Liver (tissue), 9 donors: Measurements from ENCODE around the gene POLA1. TPM values are rescaled to one million over a fixed set of nuclear protein-coding genes. Genes with fewer than 3 reads are reported as not detected.

Experiments
- DNase-seq: peaks from one replicate; pipeline ENCODE4 v3.0.0-alpha.2; 2017; ENCODE audit warnings: low spot score
- H3K27ac ChIP-seq, 2 donors: one replicate each; pipeline ENCODE4 v1.7.0; 2013; ENCODE audit warnings: inconsistent platforms in 2 of 2, low read length in 2 of 2, control low read depth in 1 of 2, low read depth in 1 of 2, mild to moderate bottlenecking in 1 of 2
- H3K27me3 ChIP-seq, 4 donors: one replicate each; pipeline versions ENCODE4 v1.6.1 to v1.7.0; 2013; ENCODE audit warnings: low read length in 3 of 4, inconsistent platforms in 1 of 4, mild to moderate bottlenecking in 1 of 4, moderate library complexity in 1 of 4; ENCODE audit not compliant: control insufficient read depth in 4 of 4, insufficient read depth in 4 of 4
- H3K36me3 ChIP-seq, 4 donors: one replicate each; pipeline versions ENCODE4 v1.6.1 to v1.7.0; 2013; ENCODE audit warnings: low read length in 3 of 4, mild to moderate bottlenecking in 3 of 4, low read depth in 1 of 4, moderate library complexity in 1 of 4; ENCODE audit not compliant: control insufficient read depth in 4 of 4, insufficient read depth in 3 of 4
- H3K4me1 ChIP-seq, 4 donors: one replicate each; pipeline versions ENCODE4 v1.6.1 to v1.7.0; 2013; ENCODE audit warnings: low read length in 3 of 4, mild to moderate bottlenecking in 3 of 4, moderate library complexity in 1 of 4; ENCODE audit not compliant: control insufficient read depth in 4 of 4, insufficient read depth in 4 of 4
- H3K4me3 ChIP-seq, 3 donors: one replicate each; pipeline versions ENCODE4 v1.6.1 to v1.7.0; 2013; ENCODE audit warnings: low read length in 3 of 3, control low read depth in 1 of 3, low read depth in 1 of 3, mild to moderate bottlenecking in 1 of 3
- H3K9ac ChIP-seq, 2 donors: one replicate each; pipeline ENCODE4 v1.7.0; 2013; ENCODE audit warnings: low read length in 2 of 2, mild to moderate bottlenecking in 2 of 2, moderate library complexity in 2 of 2, control low read depth in 1 of 2, low read depth in 1 of 2
- H3K9me3 ChIP-seq, 4 donors: one replicate each; pipeline versions ENCODE4 v1.6.1 to v1.7.0; 2013; ENCODE audit warnings: low read length in 3 of 4; ENCODE audit not compliant: control insufficient read depth in 4 of 4
- EGR1 ChIP-seq, 2 donors: IDR thresholded peaks; 2 replicates each; pipeline ENCODE4 v1.6.1; 2016 to 2018; ENCODE audit warnings: antibody characterized with exemption in 2 of 2, low read depth in 2 of 2
- FOXA2 ChIP-seq: IDR thresholded peaks from 2 replicates; pipeline ENCODE4 v1.6.1; 2016; ENCODE audit warnings: antibody characterized with exemption
- GABPA ChIP-seq, 2 donors: IDR thresholded peaks in 1 of 2; conservative IDR thresholded peaks in 1 of 2; 2 replicates each; pipeline ENCODE4 v1.6.1; 2016; ENCODE audit warnings: antibody characterized with exemption in 2 of 2, mild to moderate bottlenecking in 1 of 2, moderate library complexity in 1 of 2
- HNF4A ChIP-seq, 2 donors: conservative IDR thresholded peaks; 2 replicates each; pipeline ENCODE4 v1.6.1; 2016; ENCODE audit warnings: antibody characterized with exemption in 2 of 2, mild to moderate bottlenecking in 2 of 2
- HNF4G ChIP-seq: IDR thresholded peaks from 2 replicates; pipeline ENCODE4 v1.6.1; 2016; ENCODE audit warnings: antibody characterized with exemption
- JUND ChIP-seq, 2 donors: IDR thresholded peaks; 2 replicates each; pipeline ENCODE4 v1.6.1; 2016; ENCODE audit warnings: antibody characterized with exemption in 2 of 2
- RAD21 ChIP-seq, 2 donors: IDR thresholded peaks; 2 replicates each; pipeline ENCODE4 v1.6.1; 2016; ENCODE audit warnings: antibody characterized with exemption in 2 of 2, mild to moderate bottlenecking in 2 of 2
- RXRA ChIP-seq, 2 donors: IDR thresholded peaks; 2 replicates each; pipeline ENCODE4 v1.6.1; 2017 to 2018; ENCODE audit warnings: antibody characterized with exemption in 2 of 2, mild to moderate bottlenecking in 1 of 2
- SP1 ChIP-seq: IDR thresholded peaks from 2 replicates; pipeline ENCODE4 v1.6.1; 2018; ENCODE audit warnings: antibody characterized with exemption, mild to moderate bottlenecking
- WGBS: extraction: QIAGEN DNeasy Blood & Tissue Kit; methylation state at CpG from one replicate; pipeline ENCODE4 v1.1.7; 2013; 5-methylcytosine and 5-hydroxymethylcytosine counted together
- polyA plus RNA-seq, 2 donors: library from polyadenylated mRNA; stranded (reverse) in 1 of 2; unstranded in 1 of 2; fragments of 200-250 nt in 1 of 2; fragments of >200 nt in 1 of 2; fragmentation: Nextera tagmentation in 1 of 2; extraction: Ambion mirVana in 1 of 2; gene quantifications; one replicate each; pipeline versions ENCODE4 v1.2.1 to v1.2.3, GENCODE V29; 2013 to 2015
- total RNA-seq, 2 donors: library from RNA; depleted of rRNA; stranded (reverse); fragments of >200 nt; gene quantifications; one replicate each; pipeline ENCODE4 v1.2.3, GENCODE V29; 2014
- TF ChIP-seq, protein P1 (sequence below): IDR thresholded peaks from 2 replicates; pipeline ENCODE4 v1.6.1; 2016; ENCODE audit warnings: antibody characterized with exemption
- TF ChIP-seq, protein P2 (sequence below): IDR thresholded peaks from 2 replicates; pipeline ENCODE4 v1.6.1; 2016; ENCODE audit warnings: antibody characterized with exemption, mild to moderate bottlenecking
- TF ChIP-seq, protein P3 (sequence below): fragments of 150-350 bp; IDR thresholded peaks from 2 replicates; pipeline ENCODE4 v1.5.1; 2017; ENCODE audit warnings: improper control_type of control experiment, low read depth, low read length; ENCODE audit not compliant: missing input control
- TF ChIP-seq, protein P4 (sequence below): IDR thresholded peaks from 2 replicates; pipeline ENCODE4 v1.6.1; 2016; ENCODE audit warnings: antibody characterized with exemption
- donor health status: healthy.
- donor health status: healthy.
- donor health status: healthy.
- donor health status: healthy.
- donor health status: healthy.

Gene POLA1
- total and polyA plus RNA-seq, 4 donors: 0.93 to 12.7 (median 4.3) TPM

DNA sequence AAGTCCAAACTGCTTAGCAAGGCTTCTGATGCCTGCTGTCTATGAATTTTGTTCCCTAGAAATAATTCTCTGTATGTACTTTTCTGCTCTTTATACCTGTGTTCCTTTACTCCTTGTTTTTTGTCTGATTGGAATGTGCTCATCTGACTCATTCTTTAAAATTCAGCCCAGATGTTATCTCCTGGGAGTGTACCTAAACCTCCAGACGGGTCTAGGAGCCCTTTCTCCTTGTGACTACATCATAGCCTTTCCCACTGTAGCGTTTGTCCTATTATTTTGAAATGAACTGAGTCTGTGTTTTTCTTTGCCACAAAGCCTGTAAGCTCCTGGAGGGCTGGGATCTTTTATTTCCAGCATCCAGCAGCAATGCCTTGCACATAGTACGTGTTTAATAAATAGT, 26.3 kb downstream of the POLA1 start:
- H3K4me3 ChIP-seq: no peak overlapping the region
- no peak for TF ChIP-seq HNF4G
- TF ChIP-seq, protein P1, sequence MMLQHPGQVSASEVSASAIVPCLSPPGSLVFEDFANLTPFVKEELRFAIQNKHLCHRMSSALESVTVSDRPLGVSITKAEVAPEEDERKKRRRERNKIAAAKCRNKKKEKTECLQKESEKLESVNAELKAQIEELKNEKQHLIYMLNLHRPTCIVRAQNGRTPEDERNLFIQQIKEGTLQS: no peak
- H3K9ac ChIP-seq: no peak overlapping the region
- no peaks in the 10 kb centered on the region for H3K9me3 ChIP-seq
- H3K27me3 ChIP-seq: no peaks in the 10 kb centered on the region
- 62% methylated on average over 3 of the region's 3 CpGs for WGBS
- H3K27ac ChIP-seq: no peak overlapping the region
- no peaks in the 10 kb centered on the region for H3K4me1 ChIP-seq
- H3K36me3 ChIP-seq: peaks cover 2 to 9% (median 3%) of the 10 kb centered on the region in 4 donors
- DNase-seq: no peak

DNA sequence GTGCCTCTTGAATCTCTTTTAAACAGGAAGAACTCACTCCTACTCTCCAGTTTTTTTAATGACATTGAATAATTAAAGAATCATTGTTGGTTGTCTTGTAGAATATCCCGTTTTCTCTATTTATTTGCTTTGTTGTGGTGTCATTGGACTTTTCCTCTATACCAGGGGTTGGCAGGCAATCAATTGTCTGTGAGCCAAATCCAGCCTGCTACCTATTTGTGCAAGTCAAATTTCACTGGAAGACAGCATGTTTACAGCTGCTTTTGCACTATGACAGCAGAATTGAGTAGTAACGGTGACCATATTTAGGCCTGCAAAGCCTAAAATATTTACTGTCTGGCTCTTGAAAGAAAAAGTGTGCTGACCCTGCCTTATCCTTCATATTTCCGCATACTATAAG, 34.8 kb downstream of the POLA1 start:
- WGBS: 34% methylated on average over 3 of the region's 3 CpGs
- peaks cover 0 to 8% (median 6%) of the 10 kb centered on the region in 4 donors for H3K4me1 ChIP-seq
- peaks cover 0 to 2% (median 0%) of the 10 kb centered on the region in 4 donors for H3K36me3 ChIP-seq
- peak; percentile 33 for DNase-seq
- no peaks in the 10 kb centered on the region for H3K27me3 ChIP-seq
- H3K4me3 ChIP-seq: no peak overlapping the region
- no peak overlapping the region for H3K9ac ChIP-seq
- no peaks in the 10 kb centered on the region for H3K9me3 ChIP-seq
- H3K27ac ChIP-seq: peak overlapping the region; percentile 34 to 54
- no peak for TF ChIP-seq EGR1 (IDR thresholded peaks at IDR 0.05; ENCODE audit: low read depth in 2 of 2)
- TF ChIP-seq RXRA (IDR thresholded peaks at IDR 0.05): peak in 1 of 2 donors; percentile 20
- TF ChIP-seq, protein P2, sequence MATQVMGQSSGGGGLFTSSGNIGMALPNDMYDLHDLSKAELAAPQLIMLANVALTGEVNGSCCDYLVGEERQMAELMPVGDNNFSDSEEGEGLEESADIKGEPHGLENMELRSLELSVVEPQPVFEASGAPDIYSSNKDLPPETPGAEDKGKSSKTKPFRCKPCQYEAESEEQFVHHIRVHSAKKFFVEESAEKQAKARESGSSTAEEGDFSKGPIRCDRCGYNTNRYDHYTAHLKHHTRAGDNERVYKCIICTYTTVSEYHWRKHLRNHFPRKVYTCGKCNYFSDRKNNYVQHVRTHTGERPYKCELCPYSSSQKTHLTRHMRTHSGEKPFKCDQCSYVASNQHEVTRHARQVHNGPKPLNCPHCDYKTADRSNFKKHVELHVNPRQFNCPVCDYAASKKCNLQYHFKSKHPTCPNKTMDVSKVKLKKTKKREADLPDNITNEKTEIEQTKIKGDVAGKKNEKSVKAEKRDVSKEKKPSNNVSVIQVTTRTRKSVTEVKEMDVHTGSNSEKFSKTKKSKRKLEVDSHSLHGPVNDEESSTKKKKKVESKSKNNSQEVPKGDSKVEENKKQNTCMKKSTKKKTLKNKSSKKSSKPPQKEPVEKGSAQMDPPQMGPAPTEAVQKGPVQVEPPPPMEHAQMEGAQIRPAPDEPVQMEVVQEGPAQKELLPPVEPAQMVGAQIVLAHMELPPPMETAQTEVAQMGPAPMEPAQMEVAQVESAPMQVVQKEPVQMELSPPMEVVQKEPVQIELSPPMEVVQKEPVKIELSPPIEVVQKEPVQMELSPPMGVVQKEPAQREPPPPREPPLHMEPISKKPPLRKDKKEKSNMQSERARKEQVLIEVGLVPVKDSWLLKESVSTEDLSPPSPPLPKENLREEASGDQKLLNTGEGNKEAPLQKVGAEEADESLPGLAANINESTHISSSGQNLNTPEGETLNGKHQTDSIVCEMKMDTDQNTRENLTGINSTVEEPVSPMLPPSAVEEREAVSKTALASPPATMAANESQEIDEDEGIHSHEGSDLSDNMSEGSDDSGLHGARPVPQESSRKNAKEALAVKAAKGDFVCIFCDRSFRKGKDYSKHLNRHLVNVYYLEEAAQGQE: no peak
- peak; percentile 29 to 30 for TF ChIP-seq HNF4A (conservative IDR thresholded peaks at IDR 0.05)
- TF ChIP-seq, protein P3, sequence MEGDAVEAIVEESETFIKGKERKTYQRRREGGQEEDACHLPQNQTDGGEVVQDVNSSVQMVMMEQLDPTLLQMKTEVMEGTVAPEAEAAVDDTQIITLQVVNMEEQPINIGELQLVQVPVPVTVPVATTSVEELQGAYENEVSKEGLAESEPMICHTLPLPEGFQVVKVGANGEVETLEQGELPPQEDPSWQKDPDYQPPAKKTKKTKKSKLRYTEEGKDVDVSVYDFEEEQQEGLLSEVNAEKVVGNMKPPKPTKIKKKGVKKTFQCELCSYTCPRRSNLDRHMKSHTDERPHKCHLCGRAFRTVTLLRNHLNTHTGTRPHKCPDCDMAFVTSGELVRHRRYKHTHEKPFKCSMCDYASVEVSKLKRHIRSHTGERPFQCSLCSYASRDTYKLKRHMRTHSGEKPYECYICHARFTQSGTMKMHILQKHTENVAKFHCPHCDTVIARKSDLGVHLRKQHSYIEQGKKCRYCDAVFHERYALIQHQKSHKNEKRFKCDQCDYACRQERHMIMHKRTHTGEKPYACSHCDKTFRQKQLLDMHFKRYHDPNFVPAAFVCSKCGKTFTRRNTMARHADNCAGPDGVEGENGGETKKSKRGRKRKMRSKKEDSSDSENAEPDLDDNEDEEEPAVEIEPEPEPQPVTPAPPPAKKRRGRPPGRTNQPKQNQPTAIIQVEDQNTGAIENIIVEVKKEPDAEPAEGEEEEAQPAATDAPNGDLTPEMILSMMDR: no peak
- no peak for TF ChIP-seq JUND (IDR thresholded peaks at IDR 0.05)
- no peak for TF ChIP-seq GABPA (IDR thresholded peaks at IDR 0.05 in 1 of 2, conservative IDR thresholded peaks at IDR 0.05 in 1 of 2)
- peak; percentile 22 for TF ChIP-seq SP1
- TF ChIP-seq, protein P4, sequence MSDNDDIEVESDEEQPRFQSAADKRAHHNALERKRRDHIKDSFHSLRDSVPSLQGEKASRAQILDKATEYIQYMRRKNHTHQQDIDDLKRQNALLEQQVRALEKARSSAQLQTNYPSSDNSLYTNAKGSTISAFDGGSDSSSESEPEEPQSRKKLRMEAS: no peak
- TF ChIP-seq RAD21 (IDR thresholded peaks at IDR 0.05): no peak
- TF ChIP-seq FOXA2: no peak
